ENCODE results near the gene ZNF254.

DNA sequence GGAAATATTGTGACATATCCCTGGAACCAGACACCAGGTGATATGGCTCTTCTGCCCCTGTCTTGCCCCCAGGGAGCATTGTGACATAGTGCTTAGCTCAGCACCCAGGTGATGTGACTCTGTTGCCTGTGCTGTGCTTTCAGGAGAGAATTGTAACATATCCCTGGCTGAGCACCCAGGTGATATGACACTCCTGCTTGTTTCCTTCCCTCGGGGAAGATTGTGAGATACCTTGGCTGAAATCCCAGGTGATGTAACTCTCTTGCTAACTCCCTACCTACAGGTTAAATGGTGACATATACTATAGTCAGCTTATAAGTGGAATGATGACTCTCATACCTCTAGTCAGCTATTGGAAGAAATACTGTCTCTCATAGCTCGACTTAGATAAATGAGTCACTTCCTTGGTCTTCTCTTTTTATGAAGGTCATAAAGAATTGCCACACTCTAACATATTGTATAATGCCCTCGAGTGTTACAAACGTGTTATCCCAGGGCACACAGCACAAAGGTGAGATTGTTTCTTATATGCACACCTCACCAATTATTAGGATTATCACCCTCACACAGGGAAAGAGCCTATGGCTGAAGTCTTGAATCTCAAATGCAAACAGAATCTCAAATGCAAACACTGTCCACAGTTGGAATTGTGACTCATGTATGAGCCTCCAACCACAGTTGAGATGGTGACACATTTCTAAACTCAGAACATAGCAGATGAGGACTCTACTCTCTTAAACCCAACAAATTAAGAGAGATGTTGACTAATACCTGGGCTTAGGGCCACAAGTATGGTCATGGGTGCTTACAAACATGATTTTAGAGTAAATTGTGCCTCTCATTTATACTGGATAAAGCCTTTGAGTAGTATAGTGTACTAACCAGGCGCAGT lies 32.7 kb upstream of the ZNF254 start:
- TF ChIP-seq ZNF274 (IDR thresholded peaks at IDR 0.05; ENCODE audit: low read depth, low read length) = no peak
- no peak for TF ChIP-seq YY1 (IDR thresholded peaks at IDR 0.05; ENCODE audit: insufficient read depth, insufficient read length)
